ENCODE data around the gene MPDZ.

Gene MPDZ

DNA sequence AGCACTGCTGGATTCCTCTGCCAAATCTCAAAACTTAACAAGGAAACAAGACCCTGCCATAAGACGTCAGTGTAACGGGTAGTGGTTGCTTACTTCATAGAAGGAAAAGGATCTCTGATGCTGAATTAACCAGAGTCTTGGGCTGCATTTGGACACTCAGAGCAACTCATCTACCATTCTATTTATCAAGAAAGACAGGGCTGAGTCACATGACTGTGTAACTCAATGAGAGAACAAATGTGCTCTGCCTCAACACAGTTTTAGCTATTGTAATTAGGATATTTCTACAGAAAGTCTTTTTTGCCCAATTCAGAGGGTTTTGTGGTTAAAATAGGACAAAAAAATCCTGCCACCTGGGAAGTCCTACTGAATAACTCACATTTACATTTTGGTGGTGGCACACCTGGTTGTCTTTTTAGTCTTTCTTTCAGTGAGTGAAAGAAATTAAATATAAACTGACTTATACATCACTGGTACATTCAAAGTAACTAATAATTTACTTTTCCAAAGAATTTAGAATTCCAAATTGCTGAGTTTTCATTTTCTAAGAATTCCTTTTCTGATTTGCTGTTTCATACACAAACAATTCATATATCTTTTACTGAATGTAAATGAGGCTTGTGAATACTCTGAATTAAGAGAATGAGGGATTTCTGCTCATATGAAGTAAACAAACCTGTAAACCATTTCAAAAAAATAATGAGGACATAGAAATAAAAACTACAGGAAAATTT lies 104.4 kb downstream of the MPDZ start:
- no peaks in the 10 kb centered on the region for H3K27me3 ChIP-seq (replicated peaks)
- H3K36me3 ChIP-seq (replicated peaks), result peaks cover 5% of the 10 kb centered on the region
- H3K4me3 ChIP-seq (ENCODE audit: low read depth, low read length), result no peak overlapping the region
- TF ChIP-seq, protein P1, sequence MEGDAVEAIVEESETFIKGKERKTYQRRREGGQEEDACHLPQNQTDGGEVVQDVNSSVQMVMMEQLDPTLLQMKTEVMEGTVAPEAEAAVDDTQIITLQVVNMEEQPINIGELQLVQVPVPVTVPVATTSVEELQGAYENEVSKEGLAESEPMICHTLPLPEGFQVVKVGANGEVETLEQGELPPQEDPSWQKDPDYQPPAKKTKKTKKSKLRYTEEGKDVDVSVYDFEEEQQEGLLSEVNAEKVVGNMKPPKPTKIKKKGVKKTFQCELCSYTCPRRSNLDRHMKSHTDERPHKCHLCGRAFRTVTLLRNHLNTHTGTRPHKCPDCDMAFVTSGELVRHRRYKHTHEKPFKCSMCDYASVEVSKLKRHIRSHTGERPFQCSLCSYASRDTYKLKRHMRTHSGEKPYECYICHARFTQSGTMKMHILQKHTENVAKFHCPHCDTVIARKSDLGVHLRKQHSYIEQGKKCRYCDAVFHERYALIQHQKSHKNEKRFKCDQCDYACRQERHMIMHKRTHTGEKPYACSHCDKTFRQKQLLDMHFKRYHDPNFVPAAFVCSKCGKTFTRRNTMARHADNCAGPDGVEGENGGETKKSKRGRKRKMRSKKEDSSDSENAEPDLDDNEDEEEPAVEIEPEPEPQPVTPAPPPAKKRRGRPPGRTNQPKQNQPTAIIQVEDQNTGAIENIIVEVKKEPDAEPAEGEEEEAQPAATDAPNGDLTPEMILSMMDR (IDR thresholded peaks at IDR 0.05; ENCODE audit: low read depth, low read length, missing control alignments), result no peak
- no peak for DNase-seq
- no peak overlapping the region for H3K27ac ChIP-seq
- in situ Hi-C loops (cut with HindIII; ENCODE audit: low pct_ligation_motif_present, low sequenced_read_pairs), result no loop called here

DNA sequence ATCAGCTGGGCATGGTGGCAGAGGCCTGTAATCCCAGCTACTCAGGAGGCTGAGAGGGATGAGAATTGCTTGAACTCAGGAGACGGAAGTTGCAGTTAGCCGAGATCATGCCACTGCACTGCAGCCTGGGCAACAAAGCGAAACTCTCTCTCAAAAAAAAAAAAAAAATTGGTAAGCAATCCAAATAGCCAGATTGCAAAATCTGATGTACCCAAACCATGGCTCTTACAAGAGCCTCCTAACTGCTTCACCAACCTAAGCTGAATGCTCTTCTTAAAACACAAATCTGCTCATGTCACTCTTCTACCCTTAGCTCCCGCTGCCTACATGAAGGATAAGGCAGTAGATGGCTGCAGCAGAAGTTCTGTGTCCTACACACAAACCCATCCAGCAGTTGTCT lies 105.9 kb downstream of the MPDZ start:
- Histone ChIP-seq H3K27ac (no peak overlapping the region), H3K27me3 (replicated peaks) (no peaks in the 10 kb centered on the region), H3K36me3 (replicated peaks) (peaks cover 5% of the 10 kb centered on the region), H3K4me3 (ENCODE audit: low read depth, low read length) (no peak overlapping the region)
- DNase-seq, result no peak
- TF ChIP-seq, protein P1 (IDR thresholded peaks at IDR 0.05; ENCODE audit: low read depth, low read length, missing control alignments), result no peak
- in situ Hi-C loops (cut with HindIII; ENCODE audit: low pct_ligation_motif_present, low sequenced_read_pairs), result no loop called here

DNA sequence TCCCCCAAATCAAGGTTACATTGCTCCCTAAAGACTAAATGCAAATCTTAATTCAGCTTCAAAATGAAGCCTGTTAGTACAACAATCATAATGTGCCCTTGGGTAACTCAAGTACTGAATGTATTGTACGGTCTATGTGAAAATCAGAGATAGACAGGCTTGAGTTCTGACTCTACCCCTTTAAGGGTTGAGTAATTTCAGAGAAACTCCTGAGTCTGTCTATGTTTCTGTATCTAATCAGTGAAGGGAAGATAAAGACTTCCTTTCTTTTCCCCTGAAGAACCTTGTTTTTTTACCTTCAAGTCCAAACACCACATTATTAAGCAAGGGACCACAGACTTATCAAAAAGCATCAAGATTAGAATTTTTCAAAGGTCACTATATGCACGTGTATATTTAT lies 108.2 kb downstream of the MPDZ start:
- TF ChIP-seq, protein P1 (IDR thresholded peaks at IDR 0.05; ENCODE audit: low read depth, low read length, missing control alignments), result no peak
- Histone ChIP-seq H3K27me3 (replicated peaks) (no peaks in the 10 kb centered on the region), H3K36me3 (replicated peaks) (peaks cover 9% of the 10 kb centered on the region), H3K4me3 (ENCODE audit: low read depth, low read length) (no peak overlapping the region), H3K27ac (no peak overlapping the region)
- DNase-seq, result peak; percentile 7
- in situ Hi-C loops (cut with HindIII; ENCODE audit: low pct_ligation_motif_present, low sequenced_read_pairs), result no loop called here

DNA sequence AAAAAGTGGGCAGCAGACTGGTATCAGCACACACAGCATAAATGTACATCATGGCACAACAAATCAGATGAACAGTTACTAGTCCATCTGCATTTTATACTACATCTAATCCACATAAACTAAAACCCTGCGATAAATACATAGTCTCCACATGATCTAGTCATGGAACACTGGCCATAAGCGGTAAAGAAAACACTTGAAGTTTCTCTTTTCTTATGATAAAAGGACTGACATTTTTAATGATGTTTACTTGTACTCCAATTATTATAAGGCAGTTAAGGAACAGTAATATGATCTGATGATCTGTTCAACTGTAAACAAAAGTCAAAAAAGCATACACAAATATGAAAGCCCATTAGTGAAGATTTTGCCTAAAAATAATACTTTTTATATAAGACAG lies 112.5 kb downstream of the MPDZ start:
- H3K36me3 ChIP-seq (replicated peaks), result peaks cover 6% of the 10 kb centered on the region
- no peaks in the 10 kb centered on the region for H3K27me3 ChIP-seq (replicated peaks)
- no peak overlapping the region for H3K27ac ChIP-seq
- in situ Hi-C loops (cut with HindIII; ENCODE audit: low pct_ligation_motif_present, low sequenced_read_pairs), result no loop called here
- TF ChIP-seq, protein P1 (IDR thresholded peaks at IDR 0.05; ENCODE audit: low read depth, low read length, missing control alignments), result no peak
- H3K4me3 ChIP-seq (ENCODE audit: low read depth, low read length), result no peak overlapping the region
- DNase-seq, result no peak

DNA sequence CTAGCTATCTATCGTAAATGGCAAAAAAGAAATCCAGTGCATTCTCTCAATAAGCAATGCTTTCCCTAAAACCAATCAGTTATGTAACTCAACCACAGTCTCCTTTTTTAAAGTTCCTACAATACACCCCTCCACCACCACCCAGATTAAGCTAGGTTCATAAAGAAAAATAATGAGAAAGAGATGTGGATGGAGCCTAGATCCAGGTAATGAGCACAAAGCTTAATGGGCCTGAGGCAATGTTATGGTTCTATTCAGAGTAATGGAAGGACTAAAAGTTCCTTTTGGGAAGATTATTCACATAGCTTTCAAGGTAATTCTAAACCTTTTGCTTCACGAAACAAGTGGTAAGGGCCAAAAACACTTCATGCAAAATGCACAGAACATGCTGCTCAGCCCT lies 113.5 kb downstream of the MPDZ start:
- H3K36me3 ChIP-seq (replicated peaks), result peaks cover 6% of the 10 kb centered on the region
- in situ Hi-C loops (cut with HindIII; ENCODE audit: low pct_ligation_motif_present, low sequenced_read_pairs), result no loop called here
- H3K4me3 ChIP-seq (ENCODE audit: low read depth, low read length), result no peak overlapping the region
- no peak overlapping the region for H3K27ac ChIP-seq
- TF ChIP-seq, protein P1 (IDR thresholded peaks at IDR 0.05; ENCODE audit: low read depth, low read length, missing control alignments), result no peak
- no peaks in the 10 kb centered on the region for H3K27me3 ChIP-seq (replicated peaks)
- DNase-seq, result no peak
